ENCODE measurements around the gene DLL3.

Gene DLL3

GRCh38 chr19:39517432-39517831 lies 18.7 kb downstream of the DLL3 start:
- DNase-seq (ENCODE audit: low spot score): no peak

GRCh38 chr19:39518458-39518857 lies 19.7 kb downstream of the DLL3 start:
- DNase-seq (ENCODE audit: low spot score): no peak

- DNase-seq (ENCODE audit: low spot score): no peak
Measured at GRCh38 chr19:39518975-39519374, 20.2 kb downstream of the DLL3 start.

- no peak for DNase-seq (ENCODE audit: low spot score)
Measured at GRCh38 chr19:39520541-39521484, 22.1 kb downstream of the DLL3 start.

DNA sequence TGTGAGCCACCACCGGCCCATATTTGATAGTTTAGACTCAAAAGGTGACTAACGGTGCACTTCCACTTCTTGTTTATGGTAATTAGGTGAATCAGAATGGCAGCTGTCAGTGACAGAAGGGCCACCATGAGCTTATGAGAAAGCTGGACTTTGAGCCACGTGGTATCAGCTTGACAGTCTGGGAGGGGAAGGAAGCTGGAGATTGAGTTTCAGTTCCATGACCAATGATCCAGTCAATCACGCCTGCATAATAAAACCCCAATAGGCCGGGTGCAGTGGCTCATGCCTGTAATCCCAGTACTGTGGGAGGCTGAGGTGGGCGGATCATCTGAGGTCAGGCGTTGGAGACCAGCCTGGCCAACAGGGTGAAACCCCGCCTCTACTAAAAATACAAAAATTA lies 25.7 kb downstream of the DLL3 start:
- DNase-seq (ENCODE audit: low spot score): no peak

GRCh38 chr19:39525205-39525604 lies 26.5 kb downstream of the DLL3 start:
- DNase-seq (ENCODE audit: low spot score): no peak

GRCh38 chr19:39531834-39532232 lies 33.1 kb downstream of the DLL3 start:
- no peak for DNase-seq (ENCODE audit: low spot score)

GRCh38 chr19:39532233-39533002 lies 33.7 kb downstream of the DLL3 start, which contains the start of gene EID2B:
TSS of gene EID2B (minus strand) at chr19:39532852. CDS start at chr19:39532802, 50 bp downstream.
- DNase-seq (ENCODE audit: low spot score): peak; percentile 99

DNA sequence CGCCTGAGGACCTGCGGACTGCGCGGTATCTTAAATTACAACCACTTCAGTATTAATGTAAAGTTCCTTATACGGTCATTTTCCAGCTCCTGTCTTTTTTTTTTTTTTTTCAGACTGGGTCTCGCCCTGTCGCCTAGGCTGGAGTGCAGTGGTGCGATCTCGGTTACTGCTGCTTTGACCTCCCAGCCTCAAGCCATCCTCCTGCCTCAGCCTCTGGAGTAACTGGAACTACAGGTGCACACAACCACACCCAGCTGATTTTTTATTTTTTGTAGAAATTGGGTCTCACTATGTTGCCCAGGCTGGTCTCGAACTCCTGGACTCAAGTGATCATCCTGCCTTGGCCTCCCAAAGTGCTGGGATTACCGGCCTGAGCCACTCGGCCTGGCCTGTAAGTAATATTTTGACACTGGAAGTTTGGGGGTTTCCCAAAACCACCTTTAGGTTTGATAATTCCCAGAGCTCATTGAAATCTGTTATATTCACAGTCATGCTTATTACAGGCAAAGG lies 34.3 kb downstream of the DLL3 start:
- no peak for DNase-seq (ENCODE audit: low spot score)

DNA sequence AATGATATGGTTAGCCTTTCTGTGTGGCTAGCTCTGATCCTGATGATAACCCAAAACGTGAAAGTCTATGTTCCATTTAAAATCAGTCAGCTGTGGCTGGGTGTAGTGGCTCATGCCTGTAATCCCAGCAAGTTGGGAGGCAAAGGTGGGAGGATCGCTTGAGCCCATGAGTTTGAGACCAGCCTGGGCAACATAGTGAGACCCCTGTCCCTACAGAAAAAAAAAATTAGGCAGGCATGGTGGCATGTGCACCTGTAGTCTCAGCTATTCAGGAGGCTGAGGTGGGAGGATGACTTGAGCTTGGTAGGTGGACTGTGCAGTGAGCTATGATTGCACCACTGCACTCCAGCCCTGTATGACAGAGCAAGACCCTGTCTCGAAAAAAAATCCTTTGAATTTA lies 35.0 kb downstream of the DLL3 start:
- no peak for DNase-seq (ENCODE audit: low spot score)

GRCh38 chr19:39539165-39539517 lies 40.4 kb downstream of the DLL3 start:
- peak; percentile 29 for DNase-seq (ENCODE audit: low spot score)

- peak; percentile 99 for DNase-seq (ENCODE audit: low spot score)
Measured at GRCh38 chr19:39539518-39540332, 41.0 kb downstream of the DLL3 start, which contains the start of gene EID2. TSS of gene EID2 (minus strand) at chr19:39540161. CDS start at chr19:39540079, 82 bp downstream.

DNA sequence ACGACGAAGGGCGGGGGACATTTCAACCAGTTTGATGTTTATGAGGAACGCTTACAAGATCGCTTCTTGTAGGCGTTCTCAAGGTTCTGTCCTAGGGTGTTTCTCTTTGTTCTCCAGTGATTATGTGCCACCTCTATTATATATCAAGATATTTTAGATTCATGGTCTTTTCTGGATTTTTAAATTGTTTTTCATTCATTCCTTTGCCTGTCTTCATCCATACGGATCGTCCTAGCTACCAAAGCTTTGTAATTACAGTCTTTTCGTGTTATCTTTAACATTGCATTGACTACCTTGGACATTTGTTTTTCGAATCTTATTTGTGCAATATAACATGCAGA lies 41.6 kb downstream of the DLL3 start:
- no peak for DNase-seq (ENCODE audit: low spot score)

- no peak for DNase-seq (ENCODE audit: low spot score)
Measured at GRCh38 chr19:39542206-39542605, 43.5 kb downstream of the DLL3 start.

GRCh38 chr19:39543477-39543857 lies 44.7 kb downstream of the DLL3 start:
- no peak for DNase-seq (ENCODE audit: low spot score)

- no peak for DNase-seq (ENCODE audit: low spot score)
Measured at GRCh38 chr19:39544226-39544903, 45.6 kb downstream of the DLL3 start.

DNA sequence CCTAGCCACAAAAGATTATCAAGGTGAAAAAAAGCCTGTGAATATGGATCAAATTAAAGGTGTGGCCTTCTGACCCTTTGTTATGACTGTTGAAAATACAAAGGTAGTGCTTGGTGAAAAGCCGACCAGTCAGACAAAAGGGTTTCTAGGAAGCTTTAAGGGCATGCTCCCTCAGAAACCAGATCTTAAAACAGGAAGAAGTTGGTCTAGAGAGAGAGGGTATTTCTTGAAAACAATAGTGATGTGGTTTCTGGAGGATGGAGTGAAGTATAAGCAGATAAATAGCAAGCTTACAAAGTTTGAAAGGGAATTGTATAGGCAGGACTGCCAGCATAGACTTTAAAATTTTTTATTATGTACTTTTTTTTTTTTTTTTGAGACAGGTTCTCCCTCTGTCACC lies 46.2 kb downstream of the DLL3 start:
- DNase-seq (ENCODE audit: low spot score): no peak

- no peak for DNase-seq (ENCODE audit: low spot score)
Measured at GRCh38 chr19:39546599-39546998, 47.9 kb downstream of the DLL3 start.

- DNase-seq (ENCODE audit: low spot score): no peak
Measured at GRCh38 chr19:39550197-39550596, 51.5 kb downstream of the DLL3 start.

DNA sequence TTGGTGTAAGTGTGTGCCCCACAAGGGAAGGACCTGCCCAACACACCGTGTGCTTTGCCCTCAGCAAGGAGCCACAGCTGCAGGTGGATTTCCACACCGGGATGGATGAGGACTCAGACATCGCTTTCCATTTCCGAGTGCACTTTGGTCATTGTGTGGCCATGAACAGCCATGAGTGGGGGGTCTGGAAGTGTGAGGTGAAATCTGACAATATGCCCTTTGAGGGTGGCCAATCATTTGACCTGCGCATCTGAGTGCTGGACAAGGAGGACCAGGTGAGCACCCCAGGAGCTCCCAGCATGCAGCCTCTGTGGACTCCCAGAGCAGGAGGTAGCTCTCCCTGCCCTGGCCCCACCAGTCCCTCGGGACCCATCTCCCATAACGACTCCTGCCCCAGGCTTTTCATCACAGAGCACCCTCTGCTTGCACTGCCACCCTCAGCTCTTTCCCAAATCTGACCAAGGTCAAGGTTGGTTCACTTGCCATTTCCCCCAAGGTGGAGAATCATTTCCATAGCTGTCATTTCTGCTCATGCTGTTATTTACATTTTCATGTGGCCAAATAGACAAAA lies 54.4 kb downstream of the DLL3 start:
- DNase-seq (ENCODE audit: low spot score): no peak

- DNase-seq (ENCODE audit: low spot score): no peak
Measured at GRCh38 chr19:39554701-39555311, 56.1 kb downstream of the DLL3 start.
